ENCODE data around the gene MRPS34. TPM values are rescaled to one million over a fixed set of nuclear protein-coding genes. Genes with fewer than 3 reads are reported as not detected.

MRPS34 gene
- total RNA-seq, 3 donors from 2014 or later = 89.1 to 107 (median 91.0) TPM

DNA sequence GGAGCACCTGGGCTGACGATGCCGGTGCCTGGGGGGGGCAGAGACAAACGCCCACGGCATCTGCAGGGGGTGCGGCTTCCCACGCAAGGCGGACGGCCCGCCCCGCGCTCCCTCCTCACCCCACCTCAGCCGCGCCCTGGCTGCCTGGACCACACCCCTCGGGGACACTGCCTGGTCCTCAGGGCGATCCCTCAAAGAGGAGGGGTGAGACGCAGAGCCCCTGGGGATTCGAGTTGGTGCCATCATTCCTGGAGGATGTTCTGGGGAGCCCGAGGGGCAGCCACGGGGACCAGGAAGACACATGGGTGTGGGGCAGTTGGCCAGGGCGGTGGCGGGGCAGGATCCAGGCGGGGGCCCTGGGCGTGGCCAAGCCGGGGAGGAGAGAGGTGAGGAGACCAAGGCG lies 16.7 kb upstream of the MRPS34 start:
- Histone ChIP-seq H3K36me3 (ENCODE audit: low read depth) (no peaks in the 10 kb centered on the region), H3K4me1 (ENCODE audit: low read depth) (no peaks in the 10 kb centered on the region), H3K4me3 (no peak overlapping the region), H3K9me3 (no peaks in the 10 kb centered on the region)
- TF ChIP-seq CTCF (IDR thresholded peaks at IDR 0.05) = no peak
- intact Hi-C loops (cut with DNase I, micrococcal nuclease) = no loop called here
- ATAC-seq = no peak
- peak in 1 of 3 donors; percentile 39 for DNase-seq

DNA sequence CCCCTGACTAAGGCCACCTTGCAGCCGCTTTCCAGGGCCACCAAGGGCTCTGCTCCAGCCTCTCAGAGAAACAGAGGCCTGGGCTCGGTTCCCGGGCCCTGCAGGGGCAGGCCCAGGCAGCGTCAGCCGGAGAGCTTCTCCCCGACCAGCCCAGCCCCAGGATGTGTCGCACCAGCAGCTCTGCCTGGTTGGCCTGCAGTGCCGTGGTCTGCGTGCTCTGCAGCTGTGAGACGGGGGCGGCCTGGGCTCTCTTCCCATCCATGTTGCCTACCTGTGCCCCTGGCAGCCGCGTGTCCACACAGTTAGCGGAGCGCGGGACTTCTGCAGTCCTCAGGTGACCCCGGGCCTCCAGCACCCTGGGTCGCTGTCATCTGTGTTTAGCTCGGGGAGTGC lies 15.8 kb upstream of the MRPS34 start:
- ATAC-seq (no peak), DNase-seq (no peak)
- Histone ChIP-seq H3K9me3 (no peaks in the 10 kb centered on the region), H3K4me1 (ENCODE audit: low read depth) (peaks cover 6% of the 10 kb centered on the region), H3K36me3 (ENCODE audit: low read depth) (no peaks in the 10 kb centered on the region), H3K4me3 (no peak overlapping the region)
- intact Hi-C loops (cut with DNase I, micrococcal nuclease) = no loop called here
- no peak for TF ChIP-seq CTCF (IDR thresholded peaks at IDR 0.05)

DNA sequence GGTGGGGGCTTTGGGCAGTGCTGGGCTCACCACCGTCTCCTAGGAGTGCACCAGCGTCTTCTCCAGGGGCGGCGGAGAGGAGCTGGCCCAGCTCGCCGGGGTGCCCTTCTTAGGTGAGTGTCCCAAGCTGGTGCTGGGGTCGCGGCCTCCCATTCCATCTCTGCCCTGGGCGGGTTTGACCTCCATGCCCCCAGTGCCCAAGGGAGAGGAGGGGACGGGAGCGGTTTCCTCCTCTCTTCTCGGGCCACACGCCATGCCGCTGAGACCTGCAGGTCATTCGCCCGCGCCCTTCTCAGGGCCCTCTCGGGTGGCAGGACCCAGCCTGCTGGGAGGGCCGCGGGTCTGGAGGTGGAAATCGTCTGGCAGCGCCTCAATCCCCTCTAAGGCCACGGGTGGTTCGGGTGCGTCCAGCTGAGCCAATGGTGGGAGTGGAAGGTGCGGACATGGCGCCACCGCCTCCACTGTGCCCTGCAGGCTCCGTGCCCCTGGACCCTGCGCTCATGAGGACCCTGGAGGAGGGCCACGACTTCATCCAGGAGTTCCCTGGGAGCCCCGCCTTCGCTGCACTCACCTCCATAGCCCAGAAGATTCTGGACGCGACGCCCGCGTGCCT lies 15.3 kb upstream of the MRPS34 start:
- intact Hi-C loops (cut with DNase I, micrococcal nuclease) = no loop called here
- no peak overlapping the region for H3K4me3 ChIP-seq
- H3K9me3 ChIP-seq = no peaks in the 10 kb centered on the region
- no peaks in the 10 kb centered on the region for H3K36me3 ChIP-seq (ENCODE audit: low read depth)
- ATAC-seq (no peak), DNase-seq (peak in 1 of 3 donors; percentile 23)
- peaks cover 6% of the 10 kb centered on the region for H3K4me1 ChIP-seq (ENCODE audit: low read depth)
- no peak for TF ChIP-seq CTCF (IDR thresholded peaks at IDR 0.05)

- intact Hi-C loops (cut with DNase I, micrococcal nuclease) = no loop called here
- Histone ChIP-seq H3K36me3 (ENCODE audit: low read depth) (peaks cover 2% of the 10 kb centered on the region), H3K9me3 (no peaks in the 10 kb centered on the region), H3K4me1 (ENCODE audit: low read depth) (peaks cover 8% of the 10 kb centered on the region), H3K4me3 (no peak overlapping the region)
- no peak for TF ChIP-seq CTCF (IDR thresholded peaks at IDR 0.05)
- DNase-seq = peak in 1 of 3 donors; percentile 22
- ATAC-seq = no peak
Measured at GRCh38 chr16:1787322-1788094, 14.6 kb upstream of the MRPS34 start.

GRCh38 chr16:1787056-1787321 lies 14.1 kb upstream of the MRPS34 start:
- DNase-seq (peak in 1 of 3 donors; percentile 20), ATAC-seq (no peak)
- Histone ChIP-seq H3K4me3 (no peak overlapping the region), H3K36me3 (ENCODE audit: low read depth) (peaks cover 4% of the 10 kb centered on the region), H3K4me1 (ENCODE audit: low read depth) (peaks cover 10% of the 10 kb centered on the region), H3K9me3 (no peaks in the 10 kb centered on the region)
- TF ChIP-seq CTCF (IDR thresholded peaks at IDR 0.05) = no peak
- intact Hi-C loops (cut with DNase I, micrococcal nuclease) = no loop called here
